GM19099 (cell line): Measurements from ENCODE around the gene AHNAK.

Source experiments
- POLR2A ChIP-seq: IDR thresholded peaks from 3 replicates; pipeline ENCODE4 v1.6.1; 2011; ENCODE audit warnings: low read depth; ENCODE audit not compliant: insufficient read length; ENCODE audit errors: extremely low read depth

AHNAK gene

DNA sequence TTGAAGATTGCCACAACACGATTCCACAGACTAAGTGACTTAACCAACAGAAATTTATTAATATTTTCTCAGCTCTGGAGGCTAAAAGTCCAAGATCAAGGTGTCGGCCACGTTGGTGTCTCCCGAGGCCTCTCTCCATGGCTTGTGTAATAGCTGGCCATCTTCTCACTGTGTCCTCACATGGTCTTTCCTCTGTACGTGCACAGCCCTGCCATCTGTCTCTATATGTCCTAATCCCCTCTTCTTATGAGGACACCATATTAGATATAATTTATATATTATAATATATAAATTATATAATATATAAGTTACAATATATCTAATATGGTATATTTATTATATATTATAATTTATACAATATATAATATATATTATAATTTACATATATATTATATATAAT is 152.9 kb downstream of the AHNAK start:
- TF ChIP-seq POLR2A: no peak

DNA sequence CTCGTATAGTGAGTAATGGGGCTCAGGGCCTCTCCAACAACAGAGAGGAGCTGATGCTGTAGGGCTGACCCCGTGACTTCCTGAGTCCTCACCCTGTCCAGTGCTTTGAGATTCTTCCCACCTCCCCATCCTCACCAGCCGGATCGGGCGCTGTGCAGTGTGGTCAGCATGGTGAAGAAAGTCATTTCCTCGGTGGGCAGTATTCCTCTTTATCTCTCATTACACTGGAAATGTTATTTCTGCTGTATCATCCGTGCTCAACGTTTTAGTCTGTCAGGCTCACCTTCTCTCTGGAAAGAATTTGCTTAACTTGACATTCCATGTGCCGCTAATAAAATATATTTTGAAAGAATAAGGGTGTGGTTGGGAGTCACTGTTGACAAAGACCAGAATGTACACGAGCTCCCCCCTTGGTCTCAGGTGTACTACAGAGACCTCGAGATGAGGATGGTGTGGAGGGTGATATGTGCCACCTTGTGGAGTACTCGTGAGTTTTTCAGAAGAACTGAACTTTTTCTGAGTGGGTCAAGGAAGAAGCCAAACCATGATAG is 153.5 kb downstream of the AHNAK start:
- TF ChIP-seq POLR2A: no peak

DNA sequence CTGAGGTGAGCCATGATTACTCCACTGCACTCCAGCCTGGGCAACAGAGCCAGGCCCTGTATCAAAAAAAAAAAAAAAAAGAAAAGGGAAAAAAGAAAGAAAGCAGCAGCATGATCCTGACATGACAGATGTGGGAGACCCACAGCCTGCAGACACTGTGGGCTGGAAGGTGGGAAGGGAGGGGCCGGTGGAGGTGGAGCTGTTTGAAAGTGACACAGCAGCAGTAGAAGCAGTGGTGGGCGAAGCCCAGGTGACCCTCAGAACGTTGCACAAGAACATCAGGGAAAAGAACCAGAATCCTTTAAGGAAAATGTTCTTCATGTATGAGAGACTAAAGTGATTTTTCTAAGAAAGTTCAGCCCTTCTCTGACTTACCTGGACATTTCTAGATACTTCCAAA is 154.1 kb downstream of the AHNAK start:
- no peak for TF ChIP-seq POLR2A

DNA sequence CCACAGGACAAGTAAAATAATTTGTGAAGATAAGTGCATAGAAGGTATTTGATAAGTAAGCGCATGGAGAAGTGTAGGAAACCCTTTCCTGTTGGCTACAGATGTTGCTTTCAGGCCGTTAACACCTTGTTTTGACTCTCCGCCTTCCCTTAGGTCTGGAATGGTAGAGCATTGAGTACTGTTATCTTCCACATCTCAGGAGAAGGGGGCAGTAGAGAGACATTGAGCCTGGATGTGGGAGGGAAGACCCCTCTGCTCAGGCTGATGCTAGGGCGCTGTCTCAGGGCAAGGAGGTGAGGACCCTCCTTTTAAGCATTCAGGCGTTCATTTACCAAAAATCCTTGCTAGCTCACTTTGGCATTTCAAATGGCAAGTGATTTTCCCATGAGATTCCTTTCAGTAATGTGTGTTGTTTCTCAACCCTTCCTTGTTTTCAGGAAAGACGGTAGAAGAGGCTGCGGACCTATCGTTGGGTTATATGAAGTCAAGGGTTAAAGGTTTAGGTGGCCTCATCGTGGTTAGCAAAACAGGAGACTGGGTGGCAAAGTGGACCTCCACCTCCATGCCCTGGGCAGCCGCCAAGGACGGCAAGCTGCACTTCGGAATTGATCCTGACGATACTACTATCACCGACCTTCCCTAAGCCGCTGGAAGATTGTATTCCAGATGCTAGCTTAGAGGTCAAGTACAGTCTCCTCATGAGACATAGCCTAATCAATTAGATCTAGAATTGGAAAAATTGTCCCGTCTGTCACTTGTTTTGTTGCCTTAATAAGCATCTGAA is 154.8 kb downstream of the AHNAK start:
- no peak for TF ChIP-seq POLR2A

DNA sequence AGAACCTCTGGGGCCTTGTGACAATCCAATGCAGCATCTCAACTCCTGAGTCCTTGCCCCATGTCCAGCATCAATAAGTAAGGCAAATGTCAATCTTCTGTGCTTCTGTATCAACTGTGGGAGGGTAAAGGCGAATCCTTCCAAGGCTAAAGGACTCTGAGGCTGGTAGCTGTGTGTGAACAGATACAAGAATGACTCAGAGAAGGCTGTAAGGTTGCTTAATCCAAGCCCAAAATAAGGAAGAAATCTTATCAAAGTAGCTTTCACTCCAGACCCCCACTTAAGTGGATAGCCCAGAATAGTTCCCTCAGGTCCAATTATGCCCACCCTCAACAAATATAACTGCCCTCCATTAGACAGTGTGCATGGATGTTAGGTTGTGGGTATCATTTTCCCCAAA is 155.9 kb downstream of the AHNAK start:
- TF ChIP-seq POLR2A: no peak

DNA sequence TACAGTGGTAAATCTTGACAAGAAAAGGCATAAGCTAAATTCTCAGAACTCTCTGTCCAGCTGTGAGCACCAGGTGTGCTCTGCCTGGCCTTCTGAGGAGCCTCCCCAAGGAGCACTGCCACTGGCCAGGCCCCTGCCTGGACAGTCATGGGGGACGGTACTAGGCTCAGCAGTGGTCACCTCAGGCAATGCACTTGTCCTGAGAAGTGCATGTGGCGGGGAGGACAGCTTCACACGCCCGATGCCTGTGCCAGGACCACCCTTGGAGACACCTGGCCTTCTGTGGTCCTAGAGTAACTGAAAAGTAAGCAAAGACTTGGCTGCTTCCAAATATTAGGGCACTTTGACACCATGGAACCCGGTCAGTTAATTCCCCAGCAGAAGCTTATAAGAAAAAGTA is 156.4 kb downstream of the AHNAK start:
- no peak for TF ChIP-seq POLR2A

DNA sequence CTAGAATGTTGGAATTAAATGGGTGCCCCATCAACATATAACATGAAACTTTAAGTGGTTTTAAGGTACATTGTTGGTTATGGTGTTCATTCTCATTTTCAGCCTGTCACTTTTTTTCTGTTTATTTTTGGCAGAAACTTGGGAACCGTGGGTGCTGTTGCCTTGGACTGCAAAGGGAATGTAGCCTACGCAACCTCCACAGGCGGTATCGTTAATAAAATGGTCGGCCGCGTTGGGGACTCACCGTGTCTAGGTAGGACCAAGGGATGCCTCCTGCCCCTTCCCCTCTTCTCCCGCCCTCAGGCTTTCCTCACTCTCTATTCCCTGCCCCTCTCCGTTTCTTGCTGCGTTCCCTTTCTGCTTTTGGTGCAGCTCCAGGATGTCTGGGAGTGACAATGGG is 157.6 kb downstream of the AHNAK start:
- no peak for TF ChIP-seq POLR2A

DNA sequence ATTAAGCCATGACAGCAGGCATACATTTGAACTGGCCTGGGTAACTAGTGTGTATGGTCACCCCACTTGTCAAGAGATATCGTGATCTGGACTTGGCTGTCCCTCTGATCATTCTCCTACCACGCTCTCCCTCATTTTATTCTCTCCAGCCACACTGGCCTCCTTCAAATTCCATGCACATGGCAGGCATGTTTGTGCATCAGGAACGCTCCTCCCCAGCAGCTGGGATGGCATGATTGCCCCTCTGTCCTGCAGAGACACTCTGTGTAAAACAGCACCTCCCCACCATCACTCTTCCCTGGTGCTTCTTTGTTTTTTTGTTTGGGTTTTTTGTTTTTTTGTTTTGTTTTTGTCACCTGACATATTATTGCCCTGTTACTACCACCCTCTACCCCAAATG is 159.2 kb downstream of the AHNAK start:
- TF ChIP-seq POLR2A: no peak

DNA sequence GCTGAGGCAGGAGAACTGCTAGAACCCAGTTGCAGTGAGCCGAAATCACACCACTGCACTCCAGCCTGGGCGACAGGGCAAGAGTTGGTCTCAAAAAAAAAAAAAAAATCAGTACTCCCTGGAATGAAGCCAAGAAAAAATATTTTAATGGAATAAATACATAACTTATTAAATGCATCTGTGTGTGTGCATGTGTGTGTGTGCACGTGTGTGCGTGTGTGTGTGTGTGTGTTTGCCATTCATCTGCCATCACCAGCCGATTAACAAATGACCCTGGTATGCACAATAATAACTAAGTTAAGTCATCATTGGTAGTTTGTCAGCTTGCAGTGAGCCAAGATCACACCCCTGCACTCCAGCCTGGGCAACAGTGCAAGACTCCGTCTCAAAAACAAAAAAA is 162.8 kb downstream of the AHNAK start:
- no peak for TF ChIP-seq POLR2A
